K562 (cell line): ENCODE measurements around the gene RARRES2. TPM values are rescaled to one million over a fixed set of nuclear protein-coding genes. Genes with fewer than 3 reads are reported as not detected.
"Not testable (repeated sequence)": the region's sequence is repeated elsewhere in the genome, so short reads cannot be mapped to it uniquely, and the experiment has no call there.

Experiments
- ARNT ChIP-seq, 2 experiments: fragments of 450-650 bp; IDR thresholded peaks; 2 replicates each; pipeline ENCODE4 v1.6.1; 2016; ENCODE audit warnings: mild to moderate bottlenecking in 1 of 2
- BCOR ChIP-seq: fragments of 450-650 bp; IDR thresholded peaks from 2 replicates; pipeline ENCODE4 v1.6.1; 2016
- CREM ChIP-seq: IDR thresholded peaks from 2 replicates; pipeline ENCODE4 v1.6.1; 2014; ENCODE audit warnings: antibody characterized with exemption, low read depth
- ELF4 ChIP-seq: fragments of 450-650 bp; formaldehyde crosslinking; IDR thresholded peaks from 2 replicates; pipeline ENCODE4 v1.4.0; 2022; ENCODE audit warnings: missing genetic modification characterization
- GTF2A2 ChIP-seq: IDR thresholded peaks from 2 replicates; pipeline ENCODE4 v1.6.1; 2016; ENCODE audit warnings: mild to moderate bottlenecking, missing genetic modification characterization, missing compliant biosample characterization
- MYC ChIP-seq, 2 experiments: fragments of 250-450 bp in 1 of 2; sonication (Bioruptor Pico) in 1 of 2; IDR thresholded peaks; 2 replicates each; pipeline versions ENCODE4 v1.5.1 to v1.6.1; 2012 to 2021; ENCODE audit warnings: low read depth in 2 of 2, borderline replicate concordance in 1 of 2, improper control_type of control experiment in 1 of 2, low read length in 1 of 2, mild to moderate bottlenecking in 1 of 2, moderate library complexity in 1 of 2
- NFIC ChIP-seq: fragments of 450-650 bp; IDR thresholded peaks from 2 replicates; pipeline ENCODE4 v1.6.1; 2017; ENCODE audit warnings: mild to moderate bottlenecking, inconsistent platforms
- RCOR1 ChIP-seq, 2 experiments: IDR thresholded peaks; 2 replicates each; pipeline ENCODE4 v1.6.1; 2012; ENCODE audit warnings: low read depth in 2 of 2, low read length in 2 of 2, borderline replicate concordance in 1 of 2, improper control_type of control experiment in 1 of 2
- TRIM25 ChIP-seq: fragments of 450-650 bp; IDR thresholded peaks from 2 replicates; pipeline ENCODE4 v1.7.0; 2016; ENCODE audit warnings: borderline replicate concordance
- ZKSCAN3 ChIP-seq: fragments of 250-450 bp; sonication (Bioruptor Pico); IDR thresholded peaks from 2 replicates; pipeline ENCODE4 v1.4.0; 2020
- ZNF134 ChIP-seq: fragments of 250-450 bp; sonication (Bioruptor Pico); conservative IDR thresholded peaks from 2 replicates; pipeline ENCODE4 v1.4.0; 2020
- ZNF347 ChIP-seq: fragments of 450-650 bp; formaldehyde crosslinking; IDR thresholded peaks from 2 replicates; pipeline ENCODE4 v1.4.0; 2020; ENCODE audit warnings: low read depth, mild to moderate bottlenecking, moderate library complexity
- ZNF354B ChIP-seq: fragments of 250-450 bp; sonication (Bioruptor Pico); IDR thresholded peaks from 2 replicates; pipeline ENCODE4 v1.4.0; 2020
- ZNF639 ChIP-seq, 2 experiments: fragments of 200-800 bp in 1 of 2; sonication (Bioruptor generic) in 1 of 2; sonication (generic) in 1 of 2; formaldehyde crosslinking in 1 of 2; IDR thresholded peaks in 1 of 2; conservative IDR thresholded peaks in 1 of 2; 2 replicates each; pipeline versions ENCODE4 v1.5.0 to v1.6.1; 2016 to 2020; ENCODE audit warnings: missing compliant biosample characterization in 1 of 2, missing genetic modification characterization in 1 of 2, missing genetic modification reagents in 1 of 2
- ZNF75A ChIP-seq: fragments of 450-650 bp; formaldehyde crosslinking; IDR thresholded peaks from 2 replicates; pipeline ENCODE4 v1.4.0; 2020; ENCODE audit warnings: mild to moderate bottlenecking
- polyA plus RNA-seq, 8 experiments: library from polyadenylated mRNA; depleted of rRNA in 4 of 8; stranded (reverse) in 5 of 8; unstranded in 3 of 8; fragments of >200 nt; fragmentation: Nextera tagmentation in 2 of 8; fragmentation: Illumina TruSeq in 1 of 8; extraction: Ambion mirVana in 2 of 8; extraction: Trizol in 1 of 8; gene quantifications; 2 replicates each; pipeline versions ENCODE4 v1.2.1 to v1.2.3, GENCODE V29; 2011 to 2014; ENCODE audit warnings: inconsistent platforms in 1 of 8, missing spikeins in 1 of 8
- total RNA-seq, 7 experiments: library from RNA; depleted of rRNA in 6 of 7; stranded (reverse); fragments of >200 nt in 6 of 7; fragmentation: Illumina TruSeq in 2 of 7; extraction: Trizol in 2 of 7; gene quantifications; 2 replicates each; pipeline versions ENCODE4 v1.2.1 to v1.2.3, GENCODE V29; 2011 to 2021; ENCODE audit warnings: low replicate concordance in 1 of 7
- TF ChIP-seq, protein P1 (sequence below): sonication (generic); formaldehyde crosslinking; IDR thresholded peaks from 2 replicates; pipeline ENCODE4 v1.8.1; 2023; ENCODE audit warnings: mild to moderate bottlenecking, missing genetic modification reagents, moderate library complexity
- TF ChIP-seq, protein P2 (sequence below), 2 experiments: fragments of 450-650 bp in 1 of 2; sonication (generic) in 1 of 2; formaldehyde crosslinking in 1 of 2; IDR thresholded peaks in 1 of 2; conservative IDR thresholded peaks in 1 of 2; 2 replicates each; pipeline versions ENCODE4 v1.6.1 to v1.8.1; 2016 to 2023; ENCODE audit warnings: mild to moderate bottlenecking in 2 of 2, moderate library complexity in 2 of 2, inconsistent platforms in 1 of 2, missing genetic modification reagents in 1 of 2
- TF ChIP-seq, protein P3 (sequence below): fragments of 250-450 bp; sonication (Bioruptor Pico); IDR thresholded peaks from 2 replicates; pipeline ENCODE4 v1.5.0; 2021

The RARRES2 gene
- total and polyA plus RNA-seq, 9 of the 15 experiments (the other 6 are each of a cell fraction or from before 2014, with no cell fraction given), result 0.11 to 1.7 (median 0.23) TPM; not detected in 6

DNA sequence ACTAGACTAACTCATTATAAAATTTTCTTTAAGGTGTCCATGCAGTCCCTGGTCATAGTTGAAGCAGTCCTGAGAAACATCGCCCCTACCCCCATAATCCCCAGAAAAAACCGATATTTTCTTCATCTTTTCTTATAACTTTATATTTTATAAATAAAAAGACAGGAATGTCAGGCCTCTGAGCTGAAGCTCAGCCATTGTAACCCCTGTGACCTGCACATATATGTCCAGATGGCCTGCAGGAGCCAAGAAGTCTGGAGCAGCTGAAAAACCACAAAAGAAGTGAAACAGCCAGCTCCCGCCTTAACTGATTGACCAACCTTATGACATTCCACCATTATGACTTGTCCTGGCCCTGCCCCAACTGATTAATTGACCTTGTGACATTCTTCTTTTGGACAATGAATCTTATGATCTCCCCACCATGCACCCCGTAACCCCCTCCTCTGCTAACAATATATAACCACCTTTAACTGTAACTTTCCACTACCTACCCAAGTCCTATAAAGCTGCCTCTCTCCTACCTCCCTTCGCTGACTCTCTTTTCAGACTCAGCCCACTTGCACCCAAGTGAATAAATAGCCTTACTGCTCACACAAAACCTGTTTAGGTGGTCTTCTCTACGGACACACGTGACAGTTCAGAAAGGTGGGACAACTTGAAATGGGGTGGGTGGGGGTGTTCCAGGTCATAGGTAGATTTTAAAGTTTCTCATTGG, 28.6 kb downstream of the RARRES2 start (continued):
- TF ChIP-seq TRIM25 (0 out of 2 replicates have a peak, but pooled peaks have one; percentile 31), ZNF134 (CRISPR knock-in tag) (peak; percentile 68; the same call in 1 of the 2 replicates), NFIC (peak; percentile 82), ZNF347 (CRISPR knock-in tag) (0 out of 2 replicates have a peak, but pooled peaks have one; percentile 50), CREM (peak; percentile 56), ZKSCAN3 (CRISPR knock-in tag) (peak; percentile 66; the same call in 1 of the 2 replicates), BCOR (peak; percentile 42), RCOR1 (IDR thresholded peaks at IDR 0.05; ENCODE audit: borderline replicate concordance in 1 of 2, low read depth in 2 of 2, low read length in 2 of 2) (peak in 1 of 2 experiments; percentile 75; a peak in 2 of 4 replicates), ZNF75A (CRISPR knock-in tag) (peak; percentile 73; the same call in 1 of the 2 replicates), ARNT (IDR thresholded peaks at IDR 0.05) (peak; percentile 83 to 97), ELF4 (CRISPR knock-in tag) (peak; percentile 76), ZNF354B (peak; percentile 52; the same call in 1 of the 2 replicates), ZNF639 (CRISPR knock-in tag; conservative IDR thresholded peaks at IDR 0.05 in 1 of 2, IDR thresholded peaks at IDR 0.05 in 1 of 2) (peak in 1 of 2 experiments; percentile 90; a peak in 2 of 4 replicates), MYC (CRISPR knock-in tag; IDR thresholded peaks at IDR 0.05; ENCODE audit: borderline replicate concordance, low read depth) (peak; percentile 93), GTF2A2 (tag) (0 out of 2 replicates have a peak, but pooled peaks have one; percentile 57)
- TF ChIP-seq, protein P1, sequence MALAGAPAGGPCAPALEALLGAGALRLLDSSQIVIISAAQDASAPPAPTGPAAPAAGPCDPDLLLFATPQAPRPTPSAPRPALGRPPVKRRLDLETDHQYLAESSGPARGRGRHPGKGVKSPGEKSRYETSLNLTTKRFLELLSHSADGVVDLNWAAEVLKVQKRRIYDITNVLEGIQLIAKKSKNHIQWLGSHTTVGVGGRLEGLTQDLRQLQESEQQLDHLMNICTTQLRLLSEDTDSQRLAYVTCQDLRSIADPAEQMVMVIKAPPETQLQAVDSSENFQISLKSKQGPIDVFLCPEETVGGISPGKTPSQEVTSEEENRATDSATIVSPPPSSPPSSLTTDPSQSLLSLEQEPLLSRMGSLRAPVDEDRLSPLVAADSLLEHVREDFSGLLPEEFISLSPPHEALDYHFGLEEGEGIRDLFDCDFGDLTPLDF (CRISPR knock-in tag), result 0 out of 2 replicates have a peak, but pooled peaks have one; percentile 37
- TF ChIP-seq, protein P2, sequence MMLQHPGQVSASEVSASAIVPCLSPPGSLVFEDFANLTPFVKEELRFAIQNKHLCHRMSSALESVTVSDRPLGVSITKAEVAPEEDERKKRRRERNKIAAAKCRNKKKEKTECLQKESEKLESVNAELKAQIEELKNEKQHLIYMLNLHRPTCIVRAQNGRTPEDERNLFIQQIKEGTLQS (IDR thresholded peaks at IDR 0.05), result peak; percentile 54; the same call in 1 of the 2 replicates
- TF ChIP-seq, protein P2 (CRISPR knock-in tag; conservative IDR thresholded peaks at IDR 0.05), result 0 out of 2 replicates have a peak, but pooled peaks have one; percentile 28
- TF ChIP-seq, protein P3, sequence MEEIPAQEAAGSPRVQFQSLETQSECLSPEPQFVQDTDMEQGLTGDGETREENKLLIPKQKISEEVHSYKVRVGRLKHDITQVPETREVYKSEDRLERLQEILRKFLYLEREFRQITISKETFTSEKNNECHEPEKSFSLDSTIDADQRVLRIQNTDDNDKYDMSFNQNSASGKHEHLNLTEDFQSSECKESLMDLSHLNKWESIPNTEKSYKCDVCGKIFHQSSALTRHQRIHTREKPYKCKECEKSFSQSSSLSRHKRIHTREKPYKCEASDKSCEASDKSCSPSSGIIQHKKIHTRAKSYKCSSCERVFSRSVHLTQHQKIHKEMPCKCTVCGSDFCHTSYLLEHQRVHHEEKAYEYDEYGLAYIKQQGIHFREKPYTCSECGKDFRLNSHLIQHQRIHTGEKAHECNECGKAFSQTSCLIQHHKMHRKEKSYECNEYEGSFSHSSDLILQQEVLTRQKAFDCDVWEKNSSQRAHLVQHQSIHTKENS (CRISPR knock-in tag), result 0 out of 2 replicates have a peak, but pooled peaks have one; percentile 47
- TF ChIP-seq MYC (IDR thresholded peaks at IDR 0.05; ENCODE audit: low read depth, low read length), result not testable (repeated sequence)
